ENCODE results near the gene FBXL4. TPM values are rescaled to one million over a fixed set of nuclear protein-coding genes. Genes with fewer than 3 reads are reported as not detected.

The FBXL4 gene
- total RNA-seq: 9.1 and 13.1 TPM in 2 replicates

GRCh38 chr6:98947411-98948292 lies at the start of gene FBXL4:
Gene FBXL4, minus strand, starts transcription at chr6:98947946. Its CDS starts 20,958 bp downstream, at chr6:98926988.

DNA sequence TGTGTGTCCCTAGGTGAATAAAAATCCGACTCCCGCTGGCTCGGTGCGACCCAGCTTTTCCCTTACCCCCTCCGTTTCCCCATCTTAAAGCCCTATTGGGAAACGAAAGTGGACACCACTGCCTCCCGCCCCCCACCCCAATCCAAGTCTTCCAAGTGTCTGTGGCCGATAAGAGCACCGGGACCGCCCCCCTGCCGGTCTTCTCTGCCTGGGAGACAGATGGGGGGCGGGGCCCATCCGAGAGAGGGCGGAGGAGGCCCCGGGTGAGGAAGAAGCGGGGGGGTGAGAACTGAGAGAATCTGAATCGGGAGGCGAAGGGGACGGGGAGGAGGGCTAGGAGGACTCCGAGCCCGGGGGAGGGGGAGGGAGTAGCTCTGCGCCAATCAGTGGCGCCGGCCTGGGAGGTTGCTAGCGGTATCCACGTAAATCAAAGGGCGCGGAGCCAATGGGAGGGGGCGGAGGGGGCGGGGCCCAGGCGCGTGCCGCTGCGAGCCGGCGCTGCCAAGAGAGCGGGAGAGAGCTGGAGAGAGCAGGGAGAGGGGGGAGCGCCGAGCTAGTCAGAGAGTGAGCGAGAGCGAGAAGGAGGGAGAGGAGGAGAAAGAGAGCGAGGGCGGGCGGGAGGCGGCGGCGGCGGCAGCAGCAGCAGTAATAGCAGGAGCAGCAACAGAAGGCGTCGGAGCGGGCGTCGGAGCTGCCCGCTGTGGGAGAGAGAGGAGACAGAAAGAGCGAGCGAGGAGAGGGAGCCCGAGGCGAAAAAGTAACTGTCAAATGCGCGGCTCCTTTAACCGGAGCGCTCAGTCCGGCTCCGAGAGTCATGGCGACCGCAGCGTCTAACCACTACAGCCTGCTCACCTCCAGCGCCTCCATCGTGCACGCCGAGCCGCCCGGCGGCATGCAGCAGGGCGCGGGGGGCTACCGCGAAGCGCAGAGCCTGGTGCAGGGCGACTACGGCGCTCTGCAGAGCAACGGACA lies 113.4 kb downstream of the FBXL4 start, which contains the start of gene POU3F2:
Gene POU3F2 (plus strand): TSS at position 515 of the 972 bp plus-strand sequence. CDS start 300 bp downstream, at position 815.

Other genes with a start within 250 kb of the FBXL4 start
- gene POU3F2, start 113.4 kb downstream of the FBXL4 start, total RNA-seq: not detected in 2 replicates